ENCODE results near the gene FKBP5. TPM values are rescaled to one million over a fixed set of nuclear protein-coding genes. Genes with fewer than 3 reads are reported as not detected.
"Not testable (repeated sequence)": the region's sequence is repeated elsewhere in the genome, so short reads cannot be mapped to it uniquely, and the experiment has no call there.

The FKBP5 gene
- total RNA-seq, 1 experiment from 2014 or later: 6.9 TPM

- in situ Hi-C loops (cut with HindIII; ENCODE audit: low pct_unique_long_range_greater_than_20kb, low sequenced_read_pairs): no loop called here
- peak; percentile 48 for DNase-seq (ENCODE audit: low read depth)
Measured at GRCh38 chr6:35602133-35602946, 86.4 kb downstream of the FKBP5 start.

- peak; percentile 80 for DNase-seq (ENCODE audit: low read depth)
- in situ Hi-C loops (cut with HindIII; ENCODE audit: low pct_unique_long_range_greater_than_20kb, low sequenced_read_pairs): no loop called here
Measured at GRCh38 chr6:35601331-35602132, 87.2 kb downstream of the FKBP5 start.

GRCh38 chr6:35600659-35601125 lies 88.0 kb downstream of the FKBP5 start:
- no peak for DNase-seq (ENCODE audit: low read depth)
- in situ Hi-C loops (cut with HindIII; ENCODE audit: low pct_unique_long_range_greater_than_20kb, low sequenced_read_pairs): no loop called here

DNA sequence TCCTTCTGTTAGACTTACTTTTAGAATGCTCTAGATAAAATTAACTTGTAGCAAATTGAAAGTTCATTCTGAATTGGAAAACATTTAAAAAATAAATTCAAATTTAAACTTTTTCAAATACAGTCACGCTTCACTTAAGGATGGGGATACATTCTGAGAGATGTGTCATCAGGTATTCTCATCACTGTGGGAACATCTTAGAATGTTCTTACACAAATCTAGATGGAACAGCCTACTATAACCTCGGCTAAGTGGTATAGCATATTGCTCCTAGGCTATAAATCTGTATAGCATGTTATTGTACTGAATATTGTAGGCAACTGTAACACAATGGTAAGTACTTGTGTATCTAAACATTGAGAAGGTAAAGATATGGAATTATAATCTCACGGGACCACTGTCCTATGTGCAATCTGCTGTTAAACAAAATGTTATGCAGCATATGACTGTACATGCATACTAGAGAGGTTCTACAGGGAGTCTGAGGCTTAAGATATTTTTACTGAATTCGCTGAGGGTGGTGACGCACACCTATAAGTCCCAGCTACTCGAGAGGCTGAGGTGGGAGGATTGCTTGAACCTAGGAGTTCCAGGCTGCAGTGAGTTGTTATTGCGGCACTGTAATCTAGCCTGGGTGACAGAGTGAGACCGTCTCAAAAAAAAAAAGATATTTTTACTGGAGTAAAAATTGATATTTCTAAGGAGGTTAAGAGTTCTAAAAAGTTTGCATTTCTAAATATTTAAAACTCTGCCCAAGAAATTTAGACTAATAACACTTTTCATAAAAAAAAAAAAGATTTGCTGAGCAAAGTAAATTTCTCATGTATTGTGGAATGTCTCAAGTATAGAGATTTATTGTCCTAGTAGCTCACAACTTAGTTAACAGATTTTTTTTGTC lies 88.7 kb downstream of the FKBP5 start:
- DNase-seq (ENCODE audit: low read depth): no peak
- in situ Hi-C loops (cut with HindIII; ENCODE audit: low pct_unique_long_range_greater_than_20kb, low sequenced_read_pairs): no loop called here

DNA sequence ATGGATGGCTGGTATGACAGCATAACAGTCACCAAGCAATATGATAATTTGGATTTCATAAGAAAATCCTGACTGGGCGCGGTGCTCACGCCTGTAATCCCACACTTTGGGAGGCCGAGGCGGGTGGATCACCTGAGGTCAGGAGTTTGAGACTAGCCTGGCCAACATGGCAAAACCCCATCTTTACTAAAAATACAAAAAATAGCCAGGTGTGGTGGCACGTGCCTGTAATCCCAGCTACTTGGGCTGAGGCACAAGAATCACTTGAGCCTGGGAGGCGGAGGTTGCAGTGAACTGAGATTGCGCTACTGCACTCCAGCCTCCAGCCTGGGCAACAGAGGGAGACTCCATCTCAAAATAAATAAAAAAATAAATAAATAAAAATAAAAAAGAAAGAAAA lies 90.1 kb downstream of the FKBP5 start:
- in situ Hi-C loops (cut with HindIII; ENCODE audit: low pct_unique_long_range_greater_than_20kb, low sequenced_read_pairs): not testable (repeated sequence)

DNA sequence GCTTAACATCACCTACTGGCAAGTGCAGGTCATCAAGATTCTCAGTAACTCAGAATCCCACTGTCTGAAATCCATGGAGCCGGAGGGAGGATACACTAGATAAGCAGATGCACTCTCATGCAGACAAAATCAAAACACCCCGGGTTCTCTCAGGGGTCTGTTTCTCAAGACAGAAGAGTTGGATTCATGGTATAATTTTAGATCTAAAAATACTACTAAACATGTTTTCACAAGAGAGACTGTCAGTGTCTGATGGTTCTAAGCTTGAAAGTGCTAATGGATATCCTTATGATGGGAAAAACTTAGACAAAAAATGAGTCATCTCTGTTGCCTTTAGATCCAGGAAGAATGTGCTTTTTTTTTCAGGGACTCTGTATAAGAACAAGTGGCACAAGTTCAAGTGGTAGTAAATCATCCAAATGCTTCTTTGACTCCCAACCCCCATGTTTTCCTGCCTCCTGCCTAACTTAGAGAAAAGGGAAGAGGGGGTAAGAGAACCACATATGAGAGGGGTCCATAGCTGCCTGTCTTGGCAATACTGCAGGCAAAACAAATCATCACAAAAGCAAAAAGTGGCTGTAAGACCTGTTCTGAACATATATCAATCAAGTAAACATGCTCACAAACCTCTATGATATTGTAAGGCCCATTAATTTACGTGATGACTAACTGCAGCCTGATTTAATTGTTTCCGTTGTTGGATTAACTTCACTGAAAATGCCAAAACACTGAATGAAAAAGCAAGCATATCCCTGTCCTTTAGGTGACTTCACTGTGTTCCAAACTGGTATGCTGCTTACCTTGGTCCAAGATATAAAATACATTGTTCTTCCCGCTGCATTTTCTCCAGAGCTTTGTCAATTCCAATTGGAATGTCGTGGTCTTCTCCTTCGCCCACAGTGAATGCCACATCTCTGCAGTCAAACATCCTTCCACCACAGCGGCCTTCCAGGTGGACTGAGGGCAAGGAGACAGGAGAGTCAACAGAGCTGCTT lies 92.0 kb downstream of the FKBP5 start:
- DNase-seq (ENCODE audit: low read depth): peak; percentile 95
- in situ Hi-C loops (cut with HindIII; ENCODE audit: low pct_unique_long_range_greater_than_20kb, low sequenced_read_pairs): no loop called here

More for the DNA sequence above, 90.1 kb downstream of the FKBP5 start:
- not testable (repeated sequence) for DNase-seq (ENCODE audit: low read depth)

- in situ Hi-C loops (cut with HindIII; ENCODE audit: low pct_unique_long_range_greater_than_20kb, low sequenced_read_pairs): no loop called here
- no peak for DNase-seq (ENCODE audit: low read depth)
Measured at GRCh38 chr6:35594503-35595186, 94.1 kb downstream of the FKBP5 start.

DNA sequence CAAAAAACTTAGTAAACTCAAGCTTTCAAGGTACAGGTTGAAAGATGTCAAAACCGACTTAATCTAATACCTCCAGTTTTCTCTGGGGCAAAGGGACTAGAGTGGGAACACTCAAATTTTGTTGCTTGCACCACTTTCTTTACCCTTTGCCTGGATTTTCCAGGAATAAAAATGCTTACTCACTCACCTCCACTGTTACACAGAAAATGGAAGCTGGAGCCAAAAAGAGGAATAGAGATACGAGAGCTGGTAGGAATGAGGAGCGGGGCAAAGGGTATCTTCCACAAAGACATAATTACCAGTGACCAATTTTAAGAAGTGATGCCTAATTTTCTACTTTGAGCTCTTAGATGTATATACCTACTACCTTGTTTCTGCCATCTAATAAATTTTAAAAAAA lies 96.5 kb downstream of the FKBP5 start:
- DNase-seq (ENCODE audit: low read depth): no peak
- in situ Hi-C loops (cut with HindIII; ENCODE audit: low pct_unique_long_range_greater_than_20kb, low sequenced_read_pairs): no loop called here

GRCh38 chr6:35590622-35591066 lies 98.1 kb downstream of the FKBP5 start:
- DNase-seq (ENCODE audit: low read depth): no peak
- in situ Hi-C loops (cut with HindIII; ENCODE audit: low pct_unique_long_range_greater_than_20kb, low sequenced_read_pairs): no loop called here

GRCh38 chr6:35589904-35590303 lies 98.8 kb downstream of the FKBP5 start:
- in situ Hi-C loops (cut with HindIII; ENCODE audit: low pct_unique_long_range_greater_than_20kb, low sequenced_read_pairs): no loop called here
- no peak for DNase-seq (ENCODE audit: low read depth)

- DNase-seq (ENCODE audit: low read depth): no peak
- in situ Hi-C loops (cut with HindIII; ENCODE audit: low pct_unique_long_range_greater_than_20kb, low sequenced_read_pairs): no loop called here
Measured at GRCh38 chr6:35589201-35589739, 99.4 kb downstream of the FKBP5 start.

- no peak for DNase-seq (ENCODE audit: low read depth)
- in situ Hi-C loops (cut with HindIII; ENCODE audit: low pct_unique_long_range_greater_than_20kb, low sequenced_read_pairs): no loop called here
Measured at GRCh38 chr6:35587167-35587566, 101.5 kb downstream of the FKBP5 start.

DNA sequence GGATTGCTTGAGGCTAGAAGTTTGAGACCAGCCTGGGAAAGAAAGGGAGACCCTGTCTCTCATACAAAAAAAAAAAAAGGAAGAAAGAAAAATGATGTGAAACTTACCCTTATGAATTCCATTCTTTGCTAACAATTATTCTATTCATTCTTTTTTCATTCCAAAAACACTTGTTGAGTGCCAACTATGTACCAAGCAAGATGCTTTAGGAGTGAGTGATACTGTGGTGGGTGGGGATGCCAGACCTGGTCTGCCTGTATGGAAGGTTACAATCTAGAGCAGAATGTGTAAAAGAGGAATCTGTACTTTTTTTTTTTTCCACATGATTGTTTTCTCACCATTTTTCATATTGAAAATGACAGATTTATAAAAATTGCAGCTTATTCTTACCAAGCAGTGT lies 102.2 kb downstream of the FKBP5 start:
- in situ Hi-C loops (cut with HindIII; ENCODE audit: low pct_unique_long_range_greater_than_20kb, low sequenced_read_pairs): no loop called here
- no peak for DNase-seq (ENCODE audit: low read depth)

DNA sequence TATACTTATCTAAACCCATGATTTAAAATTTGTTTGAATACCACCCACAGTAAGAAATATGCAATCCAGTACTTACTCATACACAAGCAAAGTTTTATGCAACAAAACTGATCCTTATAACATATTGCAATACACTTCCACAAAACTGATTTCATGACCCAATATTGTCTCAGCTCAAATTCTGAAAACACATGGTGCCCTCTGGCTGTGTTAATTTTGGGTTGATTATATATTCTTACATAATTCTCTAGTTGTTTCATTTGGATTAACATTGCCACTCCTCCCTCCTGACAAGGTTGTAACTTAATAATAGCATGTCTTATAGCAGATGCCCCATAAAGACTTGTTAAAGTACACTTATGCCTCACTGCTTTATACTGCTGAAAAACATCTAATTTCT lies 103.1 kb downstream of the FKBP5 start:
- DNase-seq (ENCODE audit: low read depth): no peak
- in situ Hi-C loops (cut with HindIII; ENCODE audit: low pct_unique_long_range_greater_than_20kb, low sequenced_read_pairs): no loop called here

GRCh38 chr6:35583893-35584688 lies 104.6 kb downstream of the FKBP5 start:
- DNase-seq (ENCODE audit: low read depth): peak; percentile 62
- in situ Hi-C loops (cut with HindIII; ENCODE audit: low pct_unique_long_range_greater_than_20kb, low sequenced_read_pairs): no loop called here

GRCh38 chr6:35582315-35582714 lies 106.4 kb downstream of the FKBP5 start:
- in situ Hi-C loops (cut with HindIII; ENCODE audit: low pct_unique_long_range_greater_than_20kb, low sequenced_read_pairs): no loop called here

More at GRCh38 chr6:35582315-35582714, 106.4 kb downstream of the FKBP5 start:
- no peak for DNase-seq (ENCODE audit: low read depth)
